Mesothelial cell of epicardium (in vitro differentiated cells): ENCODE measurements around the gene CCDC77. TPM values are rescaled to one million over a fixed set of nuclear protein-coding genes. Genes with fewer than 3 reads are reported as not detected.

Experiments used
- DNase-seq, 2 experiments: peaks; one replicate each; pipeline ENCODE4 v3.0.0; 2021; ENCODE audit warnings: low spot score in 2 of 2; ENCODE audit not compliant: unreplicated experiment in 2 of 2
- H3K27ac Mint-ChIP-seq: 2 replicates; pipeline ENCODE4 v1.8.0; 2021; ENCODE audit warnings: mixed read lengths
- H3K27me3 Mint-ChIP-seq: 2 replicates; pipeline ENCODE4 v1.8.0; 2021; ENCODE audit warnings: low read depth, mixed read lengths
- H3K36me3 Mint-ChIP-seq: 2 replicates; pipeline ENCODE4 v1.8.0; 2021; ENCODE audit warnings: mixed read lengths
- H3K4me1 Mint-ChIP-seq: 2 replicates; pipeline ENCODE4 v1.8.0; 2021; ENCODE audit warnings: mixed read lengths
- H3K4me3 Mint-ChIP-seq: 2 replicates; pipeline ENCODE4 v1.8.0; 2021; ENCODE audit warnings: mild to moderate bottlenecking, moderate library complexity, mixed read lengths
- H3K9me3 Mint-ChIP-seq: 2 replicates; pipeline ENCODE4 v1.8.0; 2021; ENCODE audit warnings: mixed read lengths
- CTCF ChIP-seq: fragments of 200-600 bp; sonication (generic); IDR thresholded peaks from one replicate; pipeline ENCODE4 v1.5.0; 2021; ENCODE audit warnings: antibody characterized with exemption; ENCODE audit not compliant: unreplicated experiment
- total RNA-seq: library from RNA; stranded (reverse); gene quantifications from 3 replicates; pipeline ENCODE4 v1.2.1, GENCODE V29; 2021

The CCDC77 gene
- total RNA-seq, 1 donor from 2014 or later = 16.8 TPM

- Mint-ChIP-seq H3K4me3 (no peak overlapping the region), H3K27me3 (peaks cover 19% of the 10 kb centered on the region), H3K36me3 (no peaks in the 10 kb centered on the region), H3K27ac (no peak overlapping the region), H3K9me3 (no peaks in the 10 kb centered on the region), H3K4me1 (peaks cover 4% of the 10 kb centered on the region)
- no peak for DNase-seq
- TF ChIP-seq CTCF = no peak
These were observed 67.4 kb downstream of the CCDC77 start for GRCh38 chr12:468671-469389.

GRCh38 chr12:470133-470532 is 68.7 kb downstream of the CCDC77 start:
- Mint-ChIP-seq H3K9me3 (no peaks in the 10 kb centered on the region), H3K4me3 (no peak overlapping the region), H3K27ac (no peak overlapping the region), H3K4me1 (peaks cover 7% of the 10 kb centered on the region), H3K36me3 (no peaks in the 10 kb centered on the region), H3K27me3 (peaks cover 7% of the 10 kb centered on the region)
- TF ChIP-seq CTCF = no peak
- no peak for DNase-seq

GRCh38 chr12:473198-473597 is 71.8 kb downstream of the CCDC77 start:
- Mint-ChIP-seq H3K9me3 (no peaks in the 10 kb centered on the region), H3K4me3 (no peak overlapping the region), H3K27ac (no peak overlapping the region), H3K4me1 (peaks cover 7% of the 10 kb centered on the region), H3K27me3 (peaks cover 5% of the 10 kb centered on the region), H3K36me3 (no peaks in the 10 kb centered on the region)
- no peak for TF ChIP-seq CTCF
- DNase-seq = no peak

GRCh38 chr12:473863-474577 is 72.6 kb downstream of the CCDC77 start:
- Mint-ChIP-seq H3K27me3 (peaks cover 5% of the 10 kb centered on the region), H3K27ac (no peak overlapping the region)

GRCh38 chr12:475286-475685 is 73.8 kb downstream of the CCDC77 start:
- Mint-ChIP-seq H3K4me1 (peaks cover 7% of the 10 kb centered on the region), H3K9me3 (no peaks in the 10 kb centered on the region), H3K27me3 (peaks cover 2% of the 10 kb centered on the region), H3K36me3 (no peaks in the 10 kb centered on the region), H3K4me3 (no peak overlapping the region), H3K27ac (no peak overlapping the region)
- TF ChIP-seq CTCF = no peak
- no peak for DNase-seq

More at GRCh38 chr12:473863-474577, 72.6 kb downstream of the CCDC77 start:
- peaks cover 7% of the 10 kb centered on the region for H3K4me1 Mint-ChIP-seq
- no peak overlapping the region for H3K4me3 Mint-ChIP-seq
- TF ChIP-seq CTCF = no peak
- DNase-seq = no peak
- no peaks in the 10 kb centered on the region for H3K9me3 Mint-ChIP-seq
- no peaks in the 10 kb centered on the region for H3K36me3 Mint-ChIP-seq
